IMR-90 (cell line): ENCODE results near the gene DIAPH2. TPM values are rescaled to one million over a fixed set of nuclear protein-coding genes. Genes with fewer than 3 reads are reported as not detected.
A peak's percentile ranks its signal among the peaks of the same experiment; 100 is the strongest.
"Not testable (repeated sequence)": the region's sequence is repeated elsewhere in the genome, so short reads cannot be mapped to it uniquely, and the experiment has no call there.

Experiments used
- ATAC-seq: fragments of 200-7000 bp; cut with Tn5 transposase; 2 replicates; pipeline ENCODE4 v1.9.1; 2020; ENCODE audit warnings: low read depth, mild to moderate bottlenecking, moderate library complexity
- BruUV-seq: library from RNA; stranded (reverse); fragments of 400-500 nt; replicated peaks from 2 replicates; lab custom pipeline; 2021; lab: Mats Ljungman, UMichigan
- CTCF ChIA-PET: fragments of 300-600 bp; formaldehyde crosslinking; extraction: SDS; loops from one replicate; lab custom pipeline; 2021; ENCODE audit warnings: antibody characterized with exemption; lab: Yijun Ruan, JAX
- POLR2A ChIA-PET: fragments of 300-600 bp; sonication (Branson Sonifier 250); formaldehyde crosslinking; loops from one replicate; lab custom pipeline; 2022; ENCODE audit warnings: antibody characterized with exemption; ENCODE audit not compliant: unreplicated experiment; lab: Charles Lee
- DNase-seq: peaks from one replicate; pipeline ENCODE4 v3.0.0; 2013
- H2AFZ ChIP-seq: replicated peaks from 2 replicates; pipeline ENCODE3; 2013; ENCODE audit warnings: low read length, mild to moderate bottlenecking; ENCODE audit not compliant: poor library complexity
- H2AK5ac ChIP-seq: 2 replicates; pipeline ENCODE4 v1.6.1; 2013; ENCODE audit warnings: low read depth, low read length, inconsistent platforms
- H2AK9ac ChIP-seq: replicated peaks from 2 replicates; pipeline ENCODE3; 2013; ENCODE audit warnings: mild to moderate bottlenecking, low read depth, low read length, moderate library complexity; ENCODE audit not compliant: poor library complexity
- H2BK120ac ChIP-seq: 2 replicates; pipeline ENCODE4 v1.6.1; 2013; ENCODE audit warnings: low read depth, low read length, inconsistent platforms
- H2BK15ac ChIP-seq: 3 replicates; pipeline ENCODE4 v1.6.1; 2013; ENCODE audit warnings: low read depth, low read length, inconsistent platforms
- H2BK20ac ChIP-seq: 2 replicates; pipeline ENCODE4 v1.6.1; 2013; ENCODE audit warnings: low read depth, mild to moderate bottlenecking, inconsistent platforms, low read length, moderate library complexity
- H2BK5ac ChIP-seq: 2 replicates; pipeline ENCODE4 v1.6.1; 2013; ENCODE audit warnings: mild to moderate bottlenecking, low read depth, low read length, inconsistent platforms; ENCODE audit not compliant: poor library complexity, severe bottlenecking
- H3K14ac ChIP-seq: replicated peaks from 2 replicates; pipeline ENCODE4 v1.6.1; 2013; ENCODE audit warnings: low read depth, low read length, inconsistent platforms
- H3K18ac ChIP-seq: 2 replicates; pipeline ENCODE4 v1.6.1; 2013; ENCODE audit warnings: low read depth, low read length, control low read depth
- H3K23ac ChIP-seq: 2 replicates; pipeline ENCODE4 v1.6.1; 2013; ENCODE audit warnings: low read depth, low read length, inconsistent platforms
- H3K27ac ChIP-seq: 2 replicates; pipeline ENCODE4 v1.5.1; 2013; ENCODE audit warnings: mild to moderate bottlenecking, control low read depth, low read length; ENCODE audit not compliant: insufficient read depth
- H3K27me3 ChIP-seq: 2 replicates; pipeline ENCODE4 v1.6.1; 2013; ENCODE audit warnings: low read length; ENCODE audit not compliant: control insufficient read depth, insufficient read depth
- H3K36me3 ChIP-seq: 2 replicates; pipeline ENCODE4 v1.6.1; 2013; ENCODE audit warnings: low read length, mixed read lengths; ENCODE audit not compliant: control insufficient read depth, insufficient read depth
- H3K4ac ChIP-seq: 2 replicates; pipeline ENCODE4 v1.6.1; 2013; ENCODE audit warnings: low read depth, low read length, inconsistent platforms
- H3K4me1 ChIP-seq: 2 replicates; pipeline ENCODE4 v1.6.1; 2013; ENCODE audit warnings: low read length, mixed read lengths; ENCODE audit not compliant: control insufficient read depth, insufficient read depth
- H3K4me2 ChIP-seq: 2 replicates; pipeline ENCODE4 v1.6.1; 2013; ENCODE audit warnings: low read depth, mild to moderate bottlenecking, control low read depth, low read length, moderate library complexity
- H3K4me3 ChIP-seq: 2 replicates; pipeline ENCODE4 v1.5.1; 2013; ENCODE audit warnings: low read depth, mild to moderate bottlenecking, control low read depth, low read length, moderate library complexity; ENCODE audit not compliant: insufficient read depth
- H3K56ac ChIP-seq: 2 replicates; pipeline ENCODE4 v1.6.1; 2013; ENCODE audit warnings: low read length, inconsistent platforms; ENCODE audit not compliant: insufficient read depth; ENCODE audit errors: extremely low read depth
- H3K79me1 ChIP-seq, 2 experiments: 2 replicates each; pipeline ENCODE4 v1.6.1; 2013; ENCODE audit warnings: low read length in 2 of 2, inconsistent platforms in 1 of 2, low read depth in 1 of 2
- H3K9ac ChIP-seq: 2 replicates; pipeline ENCODE4 v1.6.1; 2013; ENCODE audit warnings: low read depth, low read length, control low read depth
- H3K9me1 ChIP-seq: 2 replicates; pipeline ENCODE4 v1.6.1; 2013; ENCODE audit warnings: low read length, inconsistent platforms; ENCODE audit not compliant: insufficient read depth
- H3K9me3 ChIP-seq: 2 replicates; pipeline ENCODE4 v1.6.1; 2013; ENCODE audit warnings: low read length; ENCODE audit not compliant: control insufficient read depth, insufficient read depth
- H4K20me1 ChIP-seq: 2 replicates; pipeline ENCODE4 v1.6.1; 2013; ENCODE audit warnings: low read length, inconsistent platforms; ENCODE audit not compliant: insufficient read depth
- H4K5ac ChIP-seq: 2 replicates; pipeline ENCODE4 v1.6.1; 2013; ENCODE audit warnings: mild to moderate bottlenecking, low read depth, low read length, control low read depth
- H4K8ac ChIP-seq, 2 experiments: 2 replicates each; pipeline ENCODE4 v1.6.1; 2013; ENCODE audit warnings: low read depth in 2 of 2, low read length in 2 of 2, control low read depth in 1 of 2, inconsistent platforms in 1 of 2
- H4K91ac ChIP-seq: 2 replicates; pipeline ENCODE4 v1.6.1; 2013; ENCODE audit warnings: low read depth, low read length, inconsistent platforms; ENCODE audit not compliant: insufficient read depth
- WGBS, 2 experiments: methylation state at CpG; one replicate each; pipeline versions ENCODE4 v1.1.5 to v1.1.7; 2013; ENCODE audit warnings: missing lambda C conversion rate in 2 of 2; ENCODE audit not compliant: insufficient read length in 1 of 2; ENCODE audit errors: extremely low coverage in 2 of 2; 5-methylcytosine and 5-hydroxymethylcytosine counted together
- dilution Hi-C: fragments of 300-500 bp; cut with HindIII; formaldehyde crosslinking; loops from one replicate; pipeline ENCODE4 v1.14.3; 2018; ENCODE audit warnings: low sequenced_read_pairs; ENCODE audit not compliant: unreplicated experiment
- in situ Hi-C: fragments of 300-500 bp; cut with MboI; formaldehyde crosslinking; loops from 3 replicates; pipeline ENCODE4 v1.14.3; 2019; ENCODE audit warnings: low sequenced_read_pairs, inconsistent platforms, mixed read lengths
- intact Hi-C: fragments of 100-400 bp; cut with micrococcal nuclease; formaldehyde crosslinking; loops from 2 replicates; pipeline ENCODE4 v1.10.0; 2022
- polyA plus RNA-seq, 3 experiments: library from polyadenylated mRNA; depleted of rRNA; stranded (reverse); fragments of >200 nt; gene quantifications; 2 replicates each; pipeline ENCODE4 v1.2.3, GENCODE V29; 2012; ENCODE audit warnings: low replicate concordance in 1 of 3
- total RNA-seq: library from RNA; depleted of rRNA; stranded (reverse); fragments of >200 nt; gene quantifications from 2 replicates; pipeline ENCODE4 v1.2.3, GENCODE V29; 2012

The DIAPH2 gene
- total and polyA plus RNA-seq, 2 of the 4 experiments (the other 2 are of a cell fraction) = 3.6 to 19.9 TPM

GRCh38 chrX:96714393-96714792 is 29.8 kb downstream of the DIAPH2 start:
- H2AK9ac ChIP-seq, H3K14ac ChIP-seq, H4K8ac ChIP-seq, H2BK5ac ChIP-seq, in situ Hi-C loops, H3K4me3 ChIP-seq, H3K79me1 ChIP-seq, ATAC-seq, H4K91ac ChIP-seq, H4K20me1 ChIP-seq, H2BK120ac ChIP-seq, H3K4me2 ChIP-seq, H2AK5ac ChIP-seq, H2BK15ac ChIP-seq, H3K23ac ChIP-seq, H3K9me1 ChIP-seq, H3K36me3 ChIP-seq, H3K27ac ChIP-seq, POLR2A ChIA-PET, H3K9me3 ChIP-seq, H3K27me3 ChIP-seq, H4K5ac ChIP-seq, H2AFZ ChIP-seq, BruUV-seq, H3K18ac ChIP-seq, H3K4me1 ChIP-seq, dilution Hi-C loops, intact Hi-C loops, H3K9ac ChIP-seq, H3K4ac ChIP-seq, H3K56ac ChIP-seq, H2BK20ac ChIP-seq: not testable (repeated sequence)
- CTCF ChIA-PET = interaction anchor here (0.5 kb wide), 1 partner anchor 1402 kb away, joined by 4 read pairs; no protein-coding TSS in a partner anchor
- WGBS, 2 experiments = no CpG with 5 or more reads among the region's 6 CpGs
- peak; percentile 12 for DNase-seq
